GM12878 (cell line): ENCODE measurements around the gene OTOA.
"Not testable (repeated sequence)": the region's sequence is repeated elsewhere in the genome, so short reads cannot be mapped to it uniquely, and the experiment has no call there.

Experiments
- ATF7 ChIP-seq: fragments of 450-650 bp; IDR thresholded peaks from 2 replicates; pipeline ENCODE4 v1.6.1; 2016; ENCODE audit warnings: low read depth, mild to moderate bottlenecking
- CTCF ChIP-seq, 3 experiments: IDR thresholded peaks in 2 of 3; conservative IDR thresholded peaks in 1 of 3; 2 replicates each; pipeline ENCODE4 v1.5.1; 2011; ENCODE audit warnings: low read depth in 3 of 3, low read length in 3 of 3, mild to moderate bottlenecking in 3 of 3, control low read depth in 2 of 3, moderate library complexity in 2 of 3, inconsistent platforms in 1 of 3, mixed read lengths in 1 of 3; ENCODE audit not compliant: control insufficient read depth in 2 of 3, insufficient read depth in 1 of 3; ENCODE audit errors: extremely low read depth in 1 of 3
- GABPA ChIP-seq: IDR thresholded peaks from 2 replicates; pipeline ENCODE4 v1.6.1; 2014; ENCODE audit warnings: antibody characterized with exemption, low read depth, mild to moderate bottlenecking, inconsistent platforms
- NFYB ChIP-seq: IDR thresholded peaks from 2 replicates; pipeline ENCODE4 v1.6.1; 2011; ENCODE audit warnings: low read depth, mild to moderate bottlenecking, low read length, improper control_type of control experiment, moderate library complexity; ENCODE audit not compliant: insufficient read depth
- RFX5 ChIP-seq: IDR thresholded peaks from 2 replicates; pipeline ENCODE4 v1.6.1; 2011; ENCODE audit warnings: low read depth, low read length, improper control_type of control experiment
- SIX5 ChIP-seq: IDR thresholded peaks from 2 replicates; pipeline ENCODE4 v1.6.1; 2011; ENCODE audit warnings: mild to moderate bottlenecking, low read depth, low read length, moderate library complexity; ENCODE audit not compliant: severe bottlenecking
- SMC3 ChIP-seq: IDR thresholded peaks from 2 replicates; pipeline ENCODE4 v1.6.1; 2011; ENCODE audit warnings: low read length, improper control_type of control experiment, borderline replicate concordance
- TCF12 ChIP-seq: IDR thresholded peaks from 2 replicates; pipeline ENCODE4 v1.6.1; 2011; ENCODE audit warnings: low read depth, mild to moderate bottlenecking, low read length
- YY1 ChIP-seq: IDR thresholded peaks from 2 replicates; pipeline ENCODE4 v1.6.1; 2011; ENCODE audit warnings: low read depth, mild to moderate bottlenecking, low read length

- TF ChIP-seq SIX5; RFX5; YY1; GABPA; SMC3; ATF7; TCF12; CTCF (IDR thresholded peaks at IDR 0.05 in 2 of 3, conservative IDR thresholded peaks at IDR 0.05 in 1 of 3; ENCODE audit: control insufficient read depth in 2 of 3, extremely low read depth in 1 of 3, insufficient read depth in 1 of 3, low read depth in 3 of 3, low read length in 3 of 3); NFYB: not testable (repeated sequence)
Observed at GRCh38 chr16:21768810-21769209, 105.0 kb downstream of the OTOA start.
